ENCODE results near the gene PICK1. TPM values are rescaled to one million over a fixed set of nuclear protein-coding genes. Genes with fewer than 3 reads are reported as not detected.

Gene PICK1
- total RNA-seq, 1 donor from 2014 or later, result 55.5 TPM

DNA sequence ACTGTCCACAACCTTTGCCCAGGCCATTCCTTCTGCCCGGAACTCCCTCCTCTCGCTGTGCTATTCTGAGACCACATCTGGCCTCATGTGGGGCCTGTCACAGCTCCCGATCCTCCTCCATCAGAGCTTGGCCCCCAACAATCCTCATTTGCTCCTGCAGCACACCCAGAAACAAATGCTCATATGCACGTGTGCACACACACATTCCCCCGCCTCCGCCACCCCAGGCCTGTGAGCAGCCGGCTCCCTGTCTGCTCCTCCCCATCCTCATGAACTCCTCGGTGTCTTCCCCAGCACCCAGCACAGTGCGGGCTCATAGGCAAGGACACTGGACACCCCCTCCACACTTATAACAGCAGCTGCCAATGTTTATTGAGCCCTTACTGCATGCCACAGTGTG lies 29.7 kb upstream of the PICK1 start:
- H3K4me3 ChIP-seq (ENCODE audit: low read depth, low read length), result no peak overlapping the region
- DNase-seq (ENCODE audit: low read depth), result no peak
- TF ChIP-seq, protein P1, sequence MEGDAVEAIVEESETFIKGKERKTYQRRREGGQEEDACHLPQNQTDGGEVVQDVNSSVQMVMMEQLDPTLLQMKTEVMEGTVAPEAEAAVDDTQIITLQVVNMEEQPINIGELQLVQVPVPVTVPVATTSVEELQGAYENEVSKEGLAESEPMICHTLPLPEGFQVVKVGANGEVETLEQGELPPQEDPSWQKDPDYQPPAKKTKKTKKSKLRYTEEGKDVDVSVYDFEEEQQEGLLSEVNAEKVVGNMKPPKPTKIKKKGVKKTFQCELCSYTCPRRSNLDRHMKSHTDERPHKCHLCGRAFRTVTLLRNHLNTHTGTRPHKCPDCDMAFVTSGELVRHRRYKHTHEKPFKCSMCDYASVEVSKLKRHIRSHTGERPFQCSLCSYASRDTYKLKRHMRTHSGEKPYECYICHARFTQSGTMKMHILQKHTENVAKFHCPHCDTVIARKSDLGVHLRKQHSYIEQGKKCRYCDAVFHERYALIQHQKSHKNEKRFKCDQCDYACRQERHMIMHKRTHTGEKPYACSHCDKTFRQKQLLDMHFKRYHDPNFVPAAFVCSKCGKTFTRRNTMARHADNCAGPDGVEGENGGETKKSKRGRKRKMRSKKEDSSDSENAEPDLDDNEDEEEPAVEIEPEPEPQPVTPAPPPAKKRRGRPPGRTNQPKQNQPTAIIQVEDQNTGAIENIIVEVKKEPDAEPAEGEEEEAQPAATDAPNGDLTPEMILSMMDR (conservative IDR thresholded peaks at IDR 0.05; ENCODE audit: low read depth, low read length), result no peak

DNA sequence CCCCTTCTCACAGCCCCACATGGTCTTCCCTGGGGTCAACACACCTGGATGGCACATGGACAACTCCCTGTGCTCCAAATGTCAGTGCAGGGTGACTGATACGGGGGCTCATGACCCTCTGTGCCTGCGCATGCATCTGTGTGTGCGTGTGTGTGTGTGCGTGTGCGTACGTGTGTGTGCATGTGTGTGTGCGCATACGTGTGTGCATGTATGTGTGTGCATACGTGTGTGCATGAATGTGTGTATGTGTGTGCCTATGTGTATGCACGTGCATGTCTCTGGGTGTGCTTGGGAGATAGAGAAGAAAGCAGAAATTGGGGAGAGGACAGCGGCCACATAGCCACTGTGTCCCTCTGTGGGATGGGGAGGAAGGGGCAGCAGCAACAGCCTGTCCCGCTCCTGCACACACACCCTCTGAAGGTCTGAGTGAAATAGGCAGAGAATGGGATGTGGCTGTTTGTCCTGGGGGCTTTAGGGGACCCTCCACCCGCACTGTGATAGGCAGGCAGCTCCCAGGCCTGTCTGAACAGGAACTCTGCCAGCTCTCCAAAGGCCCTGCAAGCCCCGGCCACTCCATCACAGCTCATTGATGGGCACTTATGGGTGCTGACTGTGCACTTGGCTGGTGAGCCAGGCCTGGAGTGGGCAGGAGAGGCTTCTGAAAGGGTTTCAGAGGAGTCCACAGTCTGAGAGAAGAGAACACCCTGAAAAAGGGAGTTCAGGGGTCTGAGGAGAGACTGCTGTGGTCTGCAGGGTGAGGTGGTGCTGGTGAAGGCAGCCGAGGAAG lies 28.7 kb upstream of the PICK1 start:
- no peak for DNase-seq (ENCODE audit: low read depth)
- TF ChIP-seq, protein P1 (conservative IDR thresholded peaks at IDR 0.05; ENCODE audit: low read depth, low read length), result no peak

DNA sequence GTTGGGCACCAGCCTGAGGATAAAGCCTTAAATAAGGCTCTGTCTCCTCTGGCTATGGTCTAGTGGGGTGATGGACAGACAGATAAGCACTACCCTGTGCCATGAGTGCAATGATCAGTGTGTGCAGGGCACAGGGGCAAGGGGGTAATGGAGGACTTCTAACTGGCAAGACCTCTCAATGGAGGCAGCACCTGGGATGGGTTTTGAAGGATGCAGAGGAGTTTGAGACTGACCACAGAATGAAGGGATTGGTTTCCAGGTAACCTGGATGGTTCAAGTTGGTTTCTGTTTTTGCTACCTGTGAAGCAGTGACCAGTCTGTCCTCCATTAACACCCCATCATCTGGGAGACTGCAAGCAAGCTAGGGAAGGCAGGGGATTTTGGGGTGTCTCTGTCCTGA lies 27.8 kb upstream of the PICK1 start:
- no peak overlapping the region for H3K4me3 ChIP-seq (ENCODE audit: low read depth, low read length)
- DNase-seq (ENCODE audit: low read depth), result no peak
- TF ChIP-seq, protein P1 (conservative IDR thresholded peaks at IDR 0.05; ENCODE audit: low read depth, low read length), result no peak

More for the DNA sequence above, 28.7 kb upstream of the PICK1 start:
- H3K4me3 ChIP-seq (ENCODE audit: low read depth, low read length), result no peak overlapping the region

DNA sequence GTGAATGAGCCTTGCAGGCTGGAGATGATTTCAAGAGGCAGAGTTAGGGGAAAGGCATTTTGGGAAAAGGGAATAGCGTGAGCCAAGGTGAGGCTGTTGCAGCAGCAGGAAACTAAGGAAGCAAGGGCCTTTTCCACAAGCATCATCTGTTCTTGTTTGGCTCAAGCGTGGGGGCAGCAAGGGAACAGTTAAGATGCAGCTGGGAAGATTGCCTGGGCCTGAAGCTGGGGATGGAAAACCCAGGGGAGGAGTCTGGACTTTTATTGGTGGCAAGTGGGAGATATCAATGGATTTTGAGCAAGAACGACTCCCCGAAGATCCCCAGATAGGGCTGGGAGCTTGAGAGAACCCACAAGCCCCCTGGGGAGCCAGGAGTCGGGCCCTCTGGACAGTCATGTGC lies 27.3 kb upstream of the PICK1 start:
- H3K4me3 ChIP-seq (ENCODE audit: low read depth, low read length), result no peak overlapping the region
- TF ChIP-seq, protein P1 (conservative IDR thresholded peaks at IDR 0.05; ENCODE audit: low read depth, low read length), result no peak
- no peak for DNase-seq (ENCODE audit: low read depth)

DNA sequence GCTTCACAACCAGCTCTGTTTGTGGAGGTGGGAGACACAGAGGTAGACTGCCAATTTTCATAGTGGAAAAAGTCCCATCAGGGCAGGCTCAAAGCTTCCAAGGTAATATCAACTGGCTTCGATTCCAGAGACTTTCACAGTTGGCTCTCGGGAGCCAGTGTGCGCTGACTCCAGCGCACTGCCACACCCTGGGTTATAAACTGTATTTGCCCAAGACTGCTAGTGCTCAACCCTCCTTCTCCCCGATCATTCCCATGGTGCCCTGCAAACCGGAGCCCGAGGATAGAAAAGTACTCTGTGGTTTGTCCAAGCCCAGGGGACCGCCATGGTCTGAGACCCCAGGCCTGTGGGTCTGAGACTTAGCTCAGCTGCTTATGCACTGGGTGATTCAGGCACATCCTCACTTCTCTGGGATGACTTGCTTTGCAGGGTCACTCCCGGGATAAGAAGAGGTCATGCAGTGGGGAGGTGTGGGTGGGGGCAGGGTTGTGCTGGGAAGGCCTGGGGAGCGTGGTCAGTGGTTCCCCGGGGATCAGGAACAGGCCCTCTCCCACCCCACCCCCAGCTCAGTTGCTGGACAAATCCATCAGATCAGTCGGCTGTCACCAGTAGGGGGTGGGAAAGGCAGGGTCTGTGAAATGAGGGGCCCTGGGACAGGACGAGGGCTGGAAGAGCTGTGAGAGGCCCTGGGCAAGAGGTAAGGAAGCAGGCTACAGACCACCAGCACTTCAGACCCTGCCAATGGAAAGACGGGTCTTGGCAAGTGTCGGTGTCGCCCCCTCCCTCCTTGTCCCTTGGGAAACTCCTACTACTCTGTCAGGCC lies 26.7 kb upstream of the PICK1 start:
- no peak overlapping the region for H3K4me3 ChIP-seq (ENCODE audit: low read depth, low read length)
- DNase-seq (ENCODE audit: low read depth), result no peak
- TF ChIP-seq, protein P1 (conservative IDR thresholded peaks at IDR 0.05; ENCODE audit: low read depth, low read length), result no peak

DNA sequence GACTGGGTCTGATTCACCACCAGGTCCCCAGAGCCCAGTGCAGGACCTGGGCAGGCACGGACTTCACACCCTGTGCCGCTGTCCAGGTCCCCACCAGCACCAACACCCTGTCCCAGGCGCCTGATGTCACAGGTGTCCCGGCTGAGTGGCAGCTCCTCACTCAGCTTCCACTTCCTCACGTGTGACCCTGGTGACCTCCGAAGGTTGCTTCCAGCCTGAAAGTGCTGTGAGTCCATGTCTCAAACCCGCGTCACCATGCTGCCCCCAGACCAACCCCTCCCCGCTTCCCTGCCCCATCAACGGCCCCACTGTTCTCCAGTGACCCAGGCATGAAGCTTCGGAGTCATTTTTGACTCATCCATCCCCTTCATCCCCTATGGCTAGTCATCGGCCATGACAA lies 25.7 kb upstream of the PICK1 start:
- DNase-seq (ENCODE audit: low read depth), result no peak
- no peak overlapping the region for H3K4me3 ChIP-seq (ENCODE audit: low read depth, low read length)
- TF ChIP-seq, protein P1 (conservative IDR thresholded peaks at IDR 0.05; ENCODE audit: low read depth, low read length), result no peak

All from epithelial cell of proximal tubule (primary cell).